GM21390 (cell line): ENCODE results near the gene DLG5.
"Not testable (repeated sequence)": the region's sequence is repeated elsewhere in the genome, so short reads cannot be mapped to it uniquely, and the experiment has no call there.

ENCODE experiments used
- ATAC-seq: cut with Tn5 transposase; IDR thresholded peaks from one replicate; pipeline ENCODE4 v1.9.1; 2021; ENCODE audit not compliant: unreplicated experiment

The DLG5 gene

DNA sequence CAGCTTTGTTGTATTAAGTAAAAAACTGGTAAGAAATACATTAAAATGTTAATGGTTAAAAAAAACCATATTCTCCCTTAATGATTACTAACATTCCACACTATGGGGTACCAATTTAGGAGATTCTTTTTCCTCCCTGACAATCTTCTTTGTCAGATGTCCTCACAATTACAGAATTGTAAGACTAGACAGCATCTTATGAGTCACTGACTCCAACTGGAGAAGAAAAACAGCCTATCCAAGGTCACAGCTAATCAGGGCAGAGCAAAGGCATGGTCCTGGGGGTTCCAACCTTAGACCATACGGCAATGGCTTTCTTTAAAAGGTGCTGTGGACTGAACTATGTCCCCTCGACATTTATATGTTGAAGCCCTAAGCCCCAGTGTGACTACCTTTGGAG lies 127.6 kb downstream of the DLG5 start:
- no peak for ATAC-seq

DNA sequence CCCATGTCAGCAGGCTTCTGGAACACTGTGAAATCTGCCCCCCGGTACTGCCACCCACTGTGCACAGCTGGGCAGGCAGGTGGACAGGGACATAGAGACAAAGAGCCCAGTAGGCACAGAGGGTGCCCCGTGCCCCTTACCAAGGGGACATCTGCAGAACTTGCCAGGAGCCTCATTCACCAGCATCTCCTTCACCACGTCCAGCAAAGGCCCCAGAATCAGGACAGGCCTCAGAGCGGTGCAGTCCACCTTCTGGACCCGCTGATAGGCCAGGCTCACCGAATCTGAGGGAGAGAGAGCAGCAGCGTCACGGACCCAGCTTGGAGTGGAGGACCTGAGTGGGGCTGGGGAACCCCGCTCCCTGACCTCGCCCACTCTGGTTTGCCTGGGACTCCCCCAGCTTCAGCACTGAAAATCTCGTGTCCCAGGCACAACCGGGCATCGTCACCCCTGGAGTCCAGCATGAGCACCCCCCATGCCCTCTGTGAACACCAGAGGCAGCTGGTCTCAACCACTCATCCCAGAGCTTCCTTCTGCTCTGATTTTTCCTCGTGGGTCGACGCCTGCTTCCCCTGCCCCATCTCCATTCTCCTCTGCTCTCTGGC lies 130.1 kb downstream of the DLG5 start:
- ATAC-seq = no peak

DNA sequence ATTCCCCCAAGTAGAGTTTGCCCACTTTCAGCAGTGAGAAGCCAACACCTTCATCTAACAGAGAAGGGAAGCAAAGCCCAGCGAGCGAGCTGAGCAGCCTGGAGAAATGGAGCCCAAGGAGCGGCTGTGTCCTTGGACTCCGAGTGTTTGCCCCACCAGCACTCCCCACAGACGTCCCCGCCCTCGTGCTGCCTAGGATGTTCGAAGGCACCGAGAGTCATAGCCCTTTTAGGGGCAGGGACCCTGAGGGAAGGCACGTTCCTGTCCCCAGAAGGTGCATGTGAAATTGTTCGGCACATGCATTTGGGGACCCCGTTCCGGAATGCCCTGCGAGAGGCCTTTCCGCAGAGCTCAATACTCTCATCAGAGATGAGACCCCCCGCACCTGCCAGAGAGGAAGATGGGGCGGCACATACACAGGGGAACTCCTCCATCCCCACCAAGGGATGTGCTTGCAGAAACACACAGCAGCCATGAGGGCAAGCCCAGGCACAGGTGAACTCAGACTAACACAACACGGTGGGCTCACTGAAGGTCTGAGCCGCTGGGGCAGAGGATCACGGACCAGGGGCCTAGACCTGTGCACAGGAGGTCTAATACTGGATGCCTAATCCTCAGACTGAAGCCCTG lies 131.0 kb downstream of the DLG5 start:
- ATAC-seq = no peak

DNA sequence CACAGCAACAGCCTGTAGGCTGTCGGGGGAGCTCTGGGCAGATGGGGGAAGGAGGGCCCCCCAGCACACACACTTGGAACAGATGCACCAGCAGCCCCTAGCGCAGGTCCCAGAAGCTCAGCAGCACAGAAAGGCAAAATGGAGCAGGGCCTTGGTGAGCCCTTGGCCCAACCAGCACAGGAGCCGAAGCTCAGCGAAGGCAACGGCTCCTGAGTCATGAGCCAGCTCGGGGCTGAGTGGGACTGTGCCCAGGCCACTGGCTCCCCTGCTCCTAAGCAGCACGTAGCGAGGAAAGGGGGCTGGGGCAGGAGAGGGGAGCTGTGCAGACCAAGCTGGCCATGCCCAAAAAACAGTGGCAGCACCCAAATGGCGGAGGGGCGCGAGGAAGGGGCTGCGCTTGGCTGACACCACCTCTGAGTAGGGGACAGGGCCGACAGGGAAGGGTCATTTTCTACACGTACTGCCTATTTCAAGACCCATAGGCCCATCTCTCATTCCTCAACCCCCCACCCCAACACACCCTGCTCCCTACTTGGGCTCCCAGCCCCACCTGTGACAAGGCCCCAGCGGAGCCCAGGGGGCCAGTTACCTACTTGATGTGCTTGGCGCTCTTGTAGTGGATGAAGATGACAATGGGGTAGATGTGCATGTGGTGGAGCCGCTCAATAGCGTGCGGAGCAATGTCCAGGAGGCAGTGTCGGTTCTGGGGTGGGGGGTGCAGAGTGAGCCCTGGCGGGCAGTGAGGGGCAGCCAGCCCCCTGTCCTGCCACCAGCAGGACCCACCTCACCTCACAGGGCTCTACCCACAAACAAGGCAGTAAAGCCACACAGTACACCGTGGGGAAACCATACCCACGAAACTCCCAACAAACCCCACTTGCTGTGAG lies 132.1 kb downstream of the DLG5 start:
- no peak for ATAC-seq

DNA sequence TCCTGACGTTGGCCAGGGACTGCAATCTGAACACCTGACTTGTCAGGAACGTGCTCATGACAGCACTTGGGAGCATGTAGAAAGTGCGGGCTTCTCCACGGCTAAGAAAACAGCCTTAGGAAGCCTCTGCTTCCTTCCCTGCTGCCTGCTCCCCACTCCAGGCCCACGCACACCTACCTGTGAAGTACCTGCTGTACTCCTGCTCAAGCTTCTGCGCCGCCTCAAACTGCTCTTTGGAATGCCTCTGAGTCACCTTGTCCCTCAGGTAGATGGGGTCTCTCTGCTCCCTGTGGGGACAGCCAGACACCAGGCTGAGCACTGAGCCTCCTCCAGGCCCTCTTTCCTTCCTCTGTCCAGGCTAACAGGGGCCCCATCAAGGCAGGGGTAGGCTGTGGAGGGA lies 132.7 kb downstream of the DLG5 start:
- no peak for ATAC-seq

DNA sequence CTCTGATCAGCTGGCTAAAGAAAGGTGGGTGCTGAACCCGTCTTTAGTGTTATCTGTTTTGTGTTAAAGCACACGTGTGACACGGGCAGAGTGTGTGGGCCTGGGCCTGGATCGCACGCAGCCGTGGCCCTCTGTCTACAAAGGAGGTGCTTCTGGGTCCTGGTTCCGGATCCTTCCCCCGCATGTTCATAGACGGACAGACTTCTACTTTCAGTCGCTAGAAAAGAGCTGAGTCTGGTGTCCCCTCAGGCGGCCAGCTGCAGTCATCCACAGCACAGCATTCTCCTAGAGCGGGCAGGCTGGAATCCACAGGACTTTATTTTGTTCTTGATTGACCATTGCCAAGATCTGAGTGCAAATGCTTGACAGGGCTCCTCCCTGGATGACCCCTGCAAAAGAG lies 134.4 kb downstream of the DLG5 start:
- no peak for ATAC-seq

DNA sequence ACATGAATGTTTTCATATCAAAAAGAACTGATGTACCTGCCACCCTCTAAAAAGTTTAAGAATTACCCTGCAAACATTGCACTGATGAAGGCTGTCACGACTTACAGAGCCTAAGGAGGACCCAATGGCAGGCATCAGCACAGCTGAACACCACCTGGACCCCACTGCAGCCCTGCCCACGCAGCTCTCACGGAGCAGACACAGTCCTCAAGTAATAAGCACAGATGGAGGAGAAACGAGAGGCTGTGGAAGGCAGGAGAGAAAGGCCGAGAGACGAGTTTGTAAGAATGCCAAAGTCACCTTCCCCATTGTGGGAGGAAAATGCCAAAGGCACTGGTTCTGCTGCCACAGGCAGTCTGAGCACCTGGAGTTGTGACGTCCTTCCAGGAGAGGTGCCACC lies 135.0 kb downstream of the DLG5 start:
- ATAC-seq = no peak

DNA sequence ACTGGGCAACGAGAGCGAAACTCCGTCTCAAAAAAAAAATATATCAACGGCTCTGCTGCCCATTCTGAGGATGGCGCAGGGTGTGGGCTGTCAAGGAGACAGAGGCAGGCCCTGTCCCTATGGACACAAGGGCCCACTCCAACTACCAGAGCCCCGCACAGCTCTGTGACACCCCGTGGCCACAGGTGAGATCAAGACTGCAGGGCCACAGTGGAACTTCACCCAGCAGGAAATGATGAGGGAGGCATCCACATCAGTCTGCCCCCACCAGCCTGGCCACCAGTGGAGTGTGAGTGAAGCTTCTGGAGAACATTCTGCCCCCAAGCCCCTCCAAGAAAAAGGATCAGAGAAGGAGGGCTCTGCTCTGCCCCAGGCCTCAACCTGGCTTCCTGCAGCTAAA lies 136.7 kb downstream of the DLG5 start:
- no peak for ATAC-seq

DNA sequence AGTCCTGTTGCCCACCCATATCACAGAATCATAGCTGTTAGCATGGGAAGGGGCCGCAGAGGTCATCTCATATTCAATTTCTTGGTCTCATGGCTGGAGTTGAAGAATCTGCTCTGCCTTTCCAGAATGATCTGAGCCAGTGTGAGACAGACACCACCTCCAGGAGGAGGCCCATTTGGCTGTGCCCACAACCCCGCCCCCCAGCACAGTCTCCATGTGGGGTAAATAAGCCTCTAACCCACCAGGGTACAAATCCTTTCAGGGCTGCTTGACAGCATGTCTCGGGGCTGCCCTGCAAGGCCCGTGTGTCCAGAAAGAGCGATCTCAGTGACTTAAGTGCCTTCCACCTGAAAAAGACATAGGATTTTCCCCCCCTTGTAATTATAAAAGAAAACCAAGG lies 137.5 kb downstream of the DLG5 start:
- ATAC-seq = no peak

DNA sequence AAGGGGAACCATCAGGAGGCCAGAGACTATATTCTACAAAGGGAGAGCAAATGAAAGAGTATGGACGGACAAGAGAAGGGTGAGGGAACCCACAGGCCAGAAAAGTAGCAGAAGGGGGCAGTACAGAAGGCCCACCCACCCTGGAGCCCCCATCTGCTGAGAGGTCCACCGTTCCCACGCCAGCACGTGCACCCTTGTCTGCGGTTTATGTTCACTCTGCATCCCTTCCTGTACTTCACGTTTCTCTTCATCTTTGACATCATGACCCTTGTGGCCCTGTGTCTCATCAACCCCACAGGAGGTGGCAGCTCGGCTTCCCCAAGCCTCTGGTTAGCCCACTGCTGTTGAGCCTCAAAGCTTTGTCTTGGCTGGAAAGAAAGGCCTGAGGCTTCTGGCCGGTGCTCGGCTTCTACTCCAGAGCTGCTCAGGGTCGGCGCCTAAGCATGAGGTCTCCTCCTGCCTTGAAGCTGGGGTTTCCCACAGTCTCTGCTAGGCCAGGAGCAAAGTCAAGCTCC lies 138.0 kb downstream of the DLG5 start:
- no peak for ATAC-seq

DNA sequence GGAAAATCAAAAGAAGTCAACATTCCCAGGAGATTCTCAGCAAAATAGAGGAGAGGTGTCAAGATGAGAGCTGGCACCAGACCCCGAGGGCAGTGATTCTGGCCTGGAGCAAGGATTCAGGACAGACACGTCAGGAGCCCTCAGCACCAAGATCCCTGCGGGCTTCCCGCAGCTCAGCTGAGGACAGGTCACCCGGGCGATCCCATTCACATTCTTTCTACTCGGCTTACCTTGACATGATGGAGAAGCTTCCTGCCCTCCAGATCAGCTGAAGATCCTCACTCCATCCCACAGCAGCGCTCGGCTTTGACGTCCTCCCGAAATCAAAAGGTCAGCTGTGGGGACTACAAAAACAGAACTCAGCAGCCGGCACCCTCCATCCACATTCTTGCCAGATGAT lies 139.1 kb downstream of the DLG5 start:
- no peak for ATAC-seq

DNA sequence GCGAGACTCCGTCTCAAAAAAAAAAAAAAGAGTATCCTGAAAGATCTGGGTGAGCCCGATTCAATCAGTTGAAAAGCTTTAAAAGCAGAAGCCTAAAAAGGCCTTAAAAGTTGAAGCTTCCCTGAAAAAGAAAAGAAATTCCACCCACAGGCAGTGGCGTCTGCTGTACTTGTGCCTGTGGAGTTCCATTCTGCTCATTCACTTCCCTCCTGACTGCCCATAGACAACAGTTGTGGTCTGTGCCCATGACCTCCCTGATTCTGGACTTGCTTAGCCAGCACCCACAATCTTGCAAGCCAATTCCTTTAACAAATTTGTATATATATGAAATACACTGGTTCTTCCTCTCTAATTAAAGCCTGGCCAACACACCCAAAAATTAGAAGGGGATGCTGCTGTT lies 141.7 kb downstream of the DLG5 start:
- ATAC-seq = no peak

DNA sequence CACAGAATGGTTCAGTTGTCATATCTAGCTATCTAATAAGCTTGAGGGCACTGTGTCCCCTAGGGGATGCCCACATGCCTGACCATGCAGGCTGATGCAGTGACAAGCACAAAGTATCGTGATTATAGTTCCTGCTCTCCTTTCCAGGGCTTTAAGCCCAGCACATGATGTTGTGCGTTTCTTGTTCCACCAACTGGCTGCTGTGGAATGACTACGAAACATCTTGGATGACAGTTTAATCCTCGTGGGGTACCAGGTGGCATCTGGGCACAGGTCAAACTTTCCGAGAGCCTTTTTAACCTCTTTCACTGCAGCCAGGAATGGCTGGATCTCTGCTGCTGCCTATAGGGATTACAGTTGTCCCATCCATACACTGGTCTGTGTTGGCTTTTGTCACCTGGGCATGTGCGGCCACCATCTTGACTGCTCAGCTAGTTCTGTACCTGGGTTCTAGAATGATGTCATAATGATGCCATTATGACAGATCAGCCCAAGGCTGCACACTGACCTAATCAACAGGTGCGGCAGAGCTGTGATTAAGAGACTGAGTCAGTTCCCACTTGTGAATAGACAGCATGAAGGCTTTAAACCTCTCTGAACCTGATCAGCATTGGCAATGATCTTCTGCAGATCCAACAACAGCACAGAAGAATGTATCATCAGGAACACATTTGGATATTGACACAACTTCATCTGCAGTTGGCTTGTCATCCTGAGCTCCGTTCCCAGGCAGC lies 144.1 kb downstream of the DLG5 start:
- ATAC-seq = no peak

DNA sequence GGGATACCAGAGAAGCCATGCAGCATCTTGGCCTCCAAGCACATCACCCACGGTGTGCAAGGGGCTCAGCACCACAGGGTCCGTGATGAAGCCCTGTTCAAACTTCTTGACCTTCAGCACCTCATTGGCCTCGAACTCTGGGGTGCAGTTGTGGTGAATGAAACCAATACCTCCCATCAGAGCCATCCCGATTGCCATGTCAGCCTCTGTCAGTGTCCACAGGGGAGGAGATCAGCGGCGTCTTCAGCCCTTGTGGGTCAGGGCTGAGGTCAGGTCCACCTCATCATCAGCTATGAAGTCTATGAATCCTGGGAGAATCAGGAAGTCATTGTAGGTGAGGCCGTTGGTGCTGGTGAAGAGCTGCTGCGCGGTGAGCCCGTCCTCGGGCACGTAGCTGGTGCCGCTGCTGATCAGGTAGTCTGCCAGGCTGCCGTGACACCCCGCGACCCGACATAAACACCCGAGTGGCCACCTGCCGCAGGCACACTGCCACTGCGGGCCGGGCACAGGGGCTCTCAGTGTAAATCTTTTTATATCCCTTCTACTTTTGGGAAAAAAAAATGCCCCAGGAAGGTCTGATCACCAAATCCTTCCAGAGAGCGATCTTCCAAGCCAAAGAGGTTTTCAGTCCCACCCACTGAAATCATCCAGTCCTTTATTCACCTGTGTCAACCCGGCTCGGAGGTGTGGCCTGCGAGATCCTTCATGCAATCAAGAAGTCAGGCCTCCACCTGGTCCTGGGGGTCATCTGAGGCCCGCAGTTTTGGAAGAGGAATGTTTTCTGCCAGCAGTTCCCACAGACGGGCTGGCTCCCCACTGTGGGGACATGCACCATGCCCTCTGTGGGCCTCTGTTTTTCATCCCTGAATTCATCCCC lies 144.9 kb downstream of the DLG5 start:
- no peak for ATAC-seq

DNA sequence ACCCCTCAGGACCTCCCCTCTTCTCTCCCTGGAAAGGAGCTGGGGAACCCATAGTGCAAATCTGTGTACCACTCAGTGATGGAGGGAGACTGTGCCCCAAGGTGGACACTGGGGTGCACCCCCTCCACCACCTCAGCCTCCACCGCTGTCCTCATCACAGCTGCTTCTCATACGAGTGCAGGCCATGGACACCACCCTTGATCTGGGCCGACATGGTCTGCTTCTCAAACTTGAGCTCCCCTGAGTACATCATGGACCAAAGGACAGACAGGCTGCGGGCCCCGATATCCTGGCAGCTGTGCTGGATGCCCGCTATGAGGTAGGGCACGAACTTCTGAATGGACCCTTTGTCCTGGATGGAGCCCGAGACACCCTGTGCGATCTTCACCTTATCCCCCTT lies 146.4 kb downstream of the DLG5 start:
- ATAC-seq = no peak

DNA sequence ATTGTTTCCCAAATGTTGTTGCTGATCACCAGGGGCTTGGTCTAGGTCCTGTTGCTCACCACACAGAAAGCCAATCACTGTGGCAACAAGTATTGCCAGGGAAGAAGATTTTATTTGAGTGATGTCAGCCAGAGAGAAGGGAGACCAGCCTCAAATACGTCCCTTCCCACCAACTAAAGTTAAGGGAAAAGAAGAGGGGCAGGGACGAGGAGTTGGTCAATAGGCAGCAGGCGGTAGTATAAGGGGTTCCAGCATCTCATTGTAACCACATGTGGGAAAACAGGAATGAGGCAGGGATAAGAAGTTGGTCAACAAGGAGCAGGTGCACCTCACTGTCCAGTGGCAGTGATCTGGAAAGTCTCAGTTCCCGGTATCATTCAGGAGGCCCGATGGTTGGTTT lies 150.1 kb downstream of the DLG5 start:
- no peak for ATAC-seq

DNA sequence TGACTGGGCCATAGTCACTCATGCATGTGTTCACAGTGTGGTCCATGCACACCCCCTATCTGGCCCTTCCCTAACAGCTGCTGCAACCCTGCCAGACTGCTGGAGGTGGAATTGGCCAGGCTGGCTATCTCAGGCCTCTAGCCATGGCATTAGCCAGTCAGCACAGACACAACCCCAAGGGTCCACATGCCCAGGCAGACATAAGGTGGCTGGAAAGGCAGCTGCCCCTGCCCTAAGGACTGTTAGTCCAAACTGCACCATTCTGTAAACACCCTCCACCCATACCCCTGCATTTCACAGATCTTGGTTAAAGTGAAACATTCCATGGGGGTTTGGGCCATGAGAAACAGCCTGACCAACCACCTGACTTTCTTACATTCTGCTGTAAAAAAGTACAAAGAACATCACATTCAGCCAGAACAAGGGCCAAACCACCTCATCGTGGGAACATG lies 151.6 kb downstream of the DLG5 start:
- no peak for ATAC-seq

DNA sequence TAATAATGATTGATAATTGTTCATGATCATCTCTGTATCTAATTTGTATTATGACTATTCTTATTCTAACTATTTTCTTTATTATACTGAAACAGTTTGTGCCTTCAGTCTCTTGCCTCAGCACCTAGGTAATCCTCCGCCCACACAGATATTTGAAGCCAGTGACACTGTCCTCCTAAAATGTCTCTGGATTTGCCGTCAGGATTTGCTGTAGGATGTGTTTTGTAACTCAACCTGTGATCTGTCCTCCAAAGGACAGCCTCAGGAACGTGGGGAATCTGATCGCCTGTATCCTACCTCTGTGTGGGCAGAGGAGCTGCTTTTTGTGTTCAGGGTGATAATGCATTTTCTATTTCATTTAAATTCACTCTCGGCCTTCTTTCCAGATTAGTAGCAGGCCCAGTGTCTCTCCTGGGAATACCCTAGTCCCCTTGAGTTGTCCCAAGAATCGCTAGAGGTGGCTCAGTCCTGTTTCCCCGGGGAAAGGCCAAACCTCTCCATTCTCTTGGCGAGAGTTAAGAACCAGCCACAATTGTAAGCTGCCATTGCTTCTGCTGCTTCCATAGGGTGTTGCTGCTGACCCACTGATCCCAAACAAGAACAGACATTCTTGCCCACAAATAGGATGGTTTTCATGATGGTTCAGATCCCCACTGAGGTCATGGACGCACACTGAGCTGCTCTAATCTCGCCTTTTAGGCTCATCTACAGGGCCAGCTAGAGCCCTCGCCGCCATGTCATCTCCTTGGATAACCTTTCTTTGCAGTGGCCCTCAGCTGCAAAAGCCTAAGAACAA lies 152.7 kb downstream of the DLG5 start:
- no peak for ATAC-seq

DNA sequence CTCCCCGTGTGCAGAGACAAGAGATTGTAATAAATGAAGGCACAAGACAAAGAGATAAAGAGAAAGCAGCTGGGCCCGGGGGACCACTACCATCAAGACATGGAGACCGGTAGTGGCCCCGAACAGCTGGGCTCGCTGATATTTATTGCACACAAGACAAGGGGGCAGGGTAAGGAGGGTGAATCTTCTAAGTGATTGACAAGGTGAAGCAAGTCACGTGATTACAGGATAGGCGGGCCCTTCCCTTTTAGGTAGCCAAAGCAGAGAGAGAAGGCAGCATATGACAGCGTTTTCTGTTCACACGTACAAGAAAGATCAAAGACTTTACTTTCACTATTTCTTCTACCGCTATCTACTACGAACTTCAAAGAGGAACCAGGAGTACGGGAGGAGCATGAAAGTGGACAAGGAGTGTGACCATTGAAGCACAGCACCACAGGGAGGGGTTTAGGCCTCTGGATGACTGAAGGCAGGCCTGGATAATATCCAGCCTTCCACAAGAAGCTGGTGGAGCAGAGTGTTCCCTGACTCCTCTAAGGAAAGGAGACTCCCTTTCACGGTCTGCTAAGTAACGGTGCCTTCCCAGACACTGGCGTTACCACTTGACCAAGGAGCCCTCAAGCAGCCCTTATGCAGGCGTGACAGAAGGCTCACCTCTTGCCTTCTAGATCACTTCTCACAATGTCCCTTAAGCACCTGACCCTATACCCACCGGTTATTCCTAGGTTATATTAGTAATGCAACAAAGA lies 153.5 kb downstream of the DLG5 start:
- not testable (repeated sequence) for ATAC-seq
